ENCODE measurements around the gene POSTN.

DNA sequence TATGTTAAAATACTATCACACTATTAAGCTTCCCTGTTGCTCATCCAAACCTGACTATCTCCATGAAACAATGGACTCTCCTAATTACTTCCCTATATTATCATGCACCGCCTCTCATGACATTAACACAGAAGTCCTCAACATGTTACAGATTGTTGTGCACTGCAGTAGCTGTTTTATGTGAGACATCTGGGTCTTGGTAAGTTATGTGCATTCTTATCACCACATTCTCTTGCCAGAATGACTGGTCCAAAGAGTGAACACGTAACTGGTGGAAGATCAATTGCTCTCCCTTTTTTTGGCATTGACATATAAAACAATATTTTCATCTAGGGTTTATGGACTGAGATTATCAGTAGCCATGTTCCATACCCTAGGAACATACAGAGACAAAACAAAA is 59.4 kb downstream of the POSTN start:
- TF ChIP-seq SIN3A (conservative IDR thresholded peaks at IDR 0.05 in 1 of 2, IDR thresholded peaks at IDR 0.05 in 1 of 2; ENCODE audit: low read depth in 1 of 2, low read length in 2 of 2) = no peak
- no peak for TF ChIP-seq CBX8 (IDR thresholded peaks at IDR 0.05; ENCODE audit: borderline replicate concordance, low read depth, low read length)
- no peak for TF ChIP-seq YY1 (IDR thresholded peaks at IDR 0.05; ENCODE audit: low read depth, low read length)
- no peak for TF ChIP-seq ZNF274 (IDR thresholded peaks at IDR 0.05; ENCODE audit: borderline replicate concordance, extremely low read depth, low read length)
- TF ChIP-seq, protein P1, sequence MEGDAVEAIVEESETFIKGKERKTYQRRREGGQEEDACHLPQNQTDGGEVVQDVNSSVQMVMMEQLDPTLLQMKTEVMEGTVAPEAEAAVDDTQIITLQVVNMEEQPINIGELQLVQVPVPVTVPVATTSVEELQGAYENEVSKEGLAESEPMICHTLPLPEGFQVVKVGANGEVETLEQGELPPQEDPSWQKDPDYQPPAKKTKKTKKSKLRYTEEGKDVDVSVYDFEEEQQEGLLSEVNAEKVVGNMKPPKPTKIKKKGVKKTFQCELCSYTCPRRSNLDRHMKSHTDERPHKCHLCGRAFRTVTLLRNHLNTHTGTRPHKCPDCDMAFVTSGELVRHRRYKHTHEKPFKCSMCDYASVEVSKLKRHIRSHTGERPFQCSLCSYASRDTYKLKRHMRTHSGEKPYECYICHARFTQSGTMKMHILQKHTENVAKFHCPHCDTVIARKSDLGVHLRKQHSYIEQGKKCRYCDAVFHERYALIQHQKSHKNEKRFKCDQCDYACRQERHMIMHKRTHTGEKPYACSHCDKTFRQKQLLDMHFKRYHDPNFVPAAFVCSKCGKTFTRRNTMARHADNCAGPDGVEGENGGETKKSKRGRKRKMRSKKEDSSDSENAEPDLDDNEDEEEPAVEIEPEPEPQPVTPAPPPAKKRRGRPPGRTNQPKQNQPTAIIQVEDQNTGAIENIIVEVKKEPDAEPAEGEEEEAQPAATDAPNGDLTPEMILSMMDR (IDR thresholded peaks at IDR 0.05; ENCODE audit: control extremely low read depth in 1 of 3, insufficient read depth in 1 of 3, low read depth in 1 of 3, low read length in 3 of 3) = no peak
- TF ChIP-seq, protein P2, sequence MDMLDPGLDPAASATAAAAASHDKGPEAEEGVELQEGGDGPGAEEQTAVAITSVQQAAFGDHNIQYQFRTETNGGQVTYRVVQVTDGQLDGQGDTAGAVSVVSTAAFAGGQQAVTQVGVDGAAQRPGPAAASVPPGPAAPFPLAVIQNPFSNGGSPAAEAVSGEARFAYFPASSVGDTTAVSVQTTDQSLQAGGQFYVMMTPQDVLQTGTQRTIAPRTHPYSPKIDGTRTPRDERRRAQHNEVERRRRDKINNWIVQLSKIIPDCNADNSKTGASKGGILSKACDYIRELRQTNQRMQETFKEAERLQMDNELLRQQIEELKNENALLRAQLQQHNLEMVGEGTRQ (IDR thresholded peaks at IDR 0.05; ENCODE audit: low read length) = no peak
- TF ChIP-seq TAF1 (IDR thresholded peaks at IDR 0.05; ENCODE audit: low read depth, low read length) = no peak
- TF ChIP-seq CEBPB (IDR thresholded peaks at IDR 0.05; ENCODE audit: low read depth, low read length) = no peak
- no peak for TF ChIP-seq POLR2A (IDR thresholded peaks at IDR 0.05; ENCODE audit: control extremely low read depth in 1 of 2, low read depth in 2 of 2, low read length in 2 of 2)
- TF ChIP-seq NRF1 (IDR thresholded peaks at IDR 0.05; ENCODE audit: low read depth, low read length) = no peak
- TF ChIP-seq SUZ12 (IDR thresholded peaks at IDR 0.05; ENCODE audit: low read length) = no peak
- TF ChIP-seq PHF8 (conservative IDR thresholded peaks at IDR 0.05; ENCODE audit: low read depth, low read length) = no peak
- TF ChIP-seq ATF3 (IDR thresholded peaks at IDR 0.05; ENCODE audit: insufficient read depth, low read depth, low read length) = no peak

Data from H1 (cell line).